K562 (cell line): Measurements from ENCODE around the gene RBSN. TPM values are rescaled to one million over a fixed set of nuclear protein-coding genes. Genes with fewer than 3 reads are reported as not detected.
A peak's percentile ranks its signal among the peaks of the same experiment; 100 is the strongest.

Experiments used
- AFF1 ChIP-seq, 2 experiments: fragments of 450-650 bp; IDR thresholded peaks; 2 replicates each; pipeline ENCODE4 v1.6.1; 2018; ENCODE audit warnings: mild to moderate bottlenecking in 2 of 2, low read depth in 1 of 2; ENCODE audit not compliant: partially characterized antibody in 2 of 2
- BCL6 ChIP-seq: fragments of 250-450 bp; sonication (Bioruptor Pico); IDR thresholded peaks from 2 replicates; pipeline ENCODE4 v1.4.0; 2020
- FOXA3 ChIP-seq, 2 experiments: fragments of 450-650 bp in 1 of 2; sonication (generic) in 1 of 2; formaldehyde crosslinking; IDR thresholded peaks in 1 of 2; conservative IDR thresholded peaks in 1 of 2; 2 replicates each; pipeline versions ENCODE4 v1.4.0 to v1.8.0; 2020 to 2022; ENCODE audit warnings: mild to moderate bottlenecking in 2 of 2, missing genetic modification reagents in 1 of 2
- FOXM1 ChIP-seq, 2 experiments: fragments of 450-650 bp in 1 of 2; sonication (generic) in 1 of 2; formaldehyde crosslinking in 1 of 2; IDR thresholded peaks; 2 replicates each; pipeline versions ENCODE4 v1.6.1 to v1.9.0; 2017 to 2022; ENCODE audit warnings: low read depth in 2 of 2, mild to moderate bottlenecking in 2 of 2, missing genetic modification reagents in 1 of 2, moderate library complexity in 1 of 2
- GATAD2A ChIP-seq: fragments of 450-650 bp; IDR thresholded peaks from 2 replicates; pipeline ENCODE4 v1.6.1; 2017
- KLF10 ChIP-seq: fragments of 250-450 bp; sonication (Bioruptor Pico); IDR thresholded peaks from 2 replicates; pipeline ENCODE4 v1.6.1; 2021; ENCODE audit warnings: matching md5 sums
- LARP7 ChIP-seq: fragments of 450-650 bp; IDR thresholded peaks from 2 replicates; pipeline ENCODE4 v1.6.1; 2016
- LCOR ChIP-seq: sonication (generic); formaldehyde crosslinking; IDR thresholded peaks from 2 replicates; pipeline ENCODE4 v1.8.0; 2022; ENCODE audit warnings: mild to moderate bottlenecking, missing genetic modification reagents
- MIER1 ChIP-seq: fragments of 450-650 bp; IDR thresholded peaks from 2 replicates; pipeline ENCODE4 v1.6.1; 2016; ENCODE audit warnings: antibody characterized with exemption, mild to moderate bottlenecking, low read depth
- NELFE ChIP-seq: IDR thresholded peaks from 2 replicates; pipeline ENCODE4 v1.6.1; 2011; ENCODE audit warnings: mild to moderate bottlenecking; ENCODE audit not compliant: insufficient read depth, insufficient read length
- PYGO2 ChIP-seq: fragments of 450-650 bp; IDR thresholded peaks from 2 replicates; pipeline ENCODE4 v1.6.1; 2016; ENCODE audit warnings: mild to moderate bottlenecking, missing genetic modification characterization, moderate library complexity, missing compliant biosample characterization
- SIN3A ChIP-seq, 2 experiments: fragments of 150-350 bp in 1 of 2; IDR thresholded peaks; 2 replicates each; pipeline ENCODE4 v1.6.1; 2011 to 2016; ENCODE audit warnings: borderline replicate concordance in 2 of 2, low read depth in 2 of 2, low read length in 2 of 2, mild to moderate bottlenecking in 2 of 2, moderate library complexity in 2 of 2; ENCODE audit not compliant: control insufficient read depth in 1 of 2
- VEZF1 ChIP-seq: fragments of 200-800 bp; sonication (Bioruptor generic); IDR thresholded peaks from 2 replicates; pipeline ENCODE4 v1.6.1; 2017; ENCODE audit warnings: missing genetic modification characterization, missing compliant biosample characterization
- ZBTB1 ChIP-seq: sonication (generic); formaldehyde crosslinking; IDR thresholded peaks from 2 replicates; pipeline ENCODE4 v1.8.1; 2023; ENCODE audit warnings: missing genetic modification reagents, low read depth, mild to moderate bottlenecking, borderline replicate concordance
- ZKSCAN1 ChIP-seq: fragments of 150-350 bp; IDR thresholded peaks from 2 replicates; pipeline ENCODE4 v1.6.1; 2016; ENCODE audit warnings: low read depth, low read length
- ZNF12 ChIP-seq: sonication (generic); formaldehyde crosslinking; IDR thresholded peaks from 2 replicates; pipeline ENCODE4 v1.4.0; 2020; ENCODE audit warnings: mild to moderate bottlenecking, missing genetic modification reagents
- ZNF24 ChIP-seq: fragments of 450-650 bp; IDR thresholded peaks from 2 replicates; pipeline ENCODE4 v1.6.1; 2016
- ZNF717 ChIP-seq: fragments of 250-450 bp; sonication (Bioruptor Pico); IDR thresholded peaks from 2 replicates; pipeline ENCODE4 v1.5.0; 2021
- ZNF778 ChIP-seq: fragments of 450-650 bp; formaldehyde crosslinking; IDR thresholded peaks from 2 replicates; pipeline ENCODE4 v1.4.0; 2020; ENCODE audit warnings: mild to moderate bottlenecking, moderate library complexity
- polyA plus RNA-seq, 8 experiments: library from polyadenylated mRNA; depleted of rRNA in 4 of 8; stranded (reverse) in 5 of 8; unstranded in 3 of 8; fragments of >200 nt; fragmentation: Nextera tagmentation in 2 of 8; fragmentation: Illumina TruSeq in 1 of 8; extraction: Ambion mirVana in 2 of 8; extraction: Trizol in 1 of 8; gene quantifications; 2 replicates each; pipeline versions ENCODE4 v1.2.1 to v1.2.3, GENCODE V29; 2011 to 2014; ENCODE audit warnings: inconsistent platforms in 1 of 8, missing spikeins in 1 of 8
- total RNA-seq, 7 experiments: library from RNA; depleted of rRNA in 6 of 7; stranded (reverse); fragments of >200 nt in 6 of 7; fragmentation: Illumina TruSeq in 2 of 7; extraction: Trizol in 2 of 7; gene quantifications; 2 replicates each; pipeline versions ENCODE4 v1.2.1 to v1.2.3, GENCODE V29; 2011 to 2021; ENCODE audit warnings: low replicate concordance in 1 of 7
- TF ChIP-seq, protein P1 (sequence below): sonication (generic); formaldehyde crosslinking; IDR thresholded peaks from 2 replicates; pipeline ENCODE4 v1.8.0; 2022; ENCODE audit warnings: mild to moderate bottlenecking, missing genetic modification reagents, borderline replicate concordance

Gene RBSN
- total and polyA plus RNA-seq, 9 of the 15 experiments (the other 6 are each of a cell fraction or from before 2014, with no cell fraction given), result 2.9 to 19.6 (median 15.0) TPM

DNA sequence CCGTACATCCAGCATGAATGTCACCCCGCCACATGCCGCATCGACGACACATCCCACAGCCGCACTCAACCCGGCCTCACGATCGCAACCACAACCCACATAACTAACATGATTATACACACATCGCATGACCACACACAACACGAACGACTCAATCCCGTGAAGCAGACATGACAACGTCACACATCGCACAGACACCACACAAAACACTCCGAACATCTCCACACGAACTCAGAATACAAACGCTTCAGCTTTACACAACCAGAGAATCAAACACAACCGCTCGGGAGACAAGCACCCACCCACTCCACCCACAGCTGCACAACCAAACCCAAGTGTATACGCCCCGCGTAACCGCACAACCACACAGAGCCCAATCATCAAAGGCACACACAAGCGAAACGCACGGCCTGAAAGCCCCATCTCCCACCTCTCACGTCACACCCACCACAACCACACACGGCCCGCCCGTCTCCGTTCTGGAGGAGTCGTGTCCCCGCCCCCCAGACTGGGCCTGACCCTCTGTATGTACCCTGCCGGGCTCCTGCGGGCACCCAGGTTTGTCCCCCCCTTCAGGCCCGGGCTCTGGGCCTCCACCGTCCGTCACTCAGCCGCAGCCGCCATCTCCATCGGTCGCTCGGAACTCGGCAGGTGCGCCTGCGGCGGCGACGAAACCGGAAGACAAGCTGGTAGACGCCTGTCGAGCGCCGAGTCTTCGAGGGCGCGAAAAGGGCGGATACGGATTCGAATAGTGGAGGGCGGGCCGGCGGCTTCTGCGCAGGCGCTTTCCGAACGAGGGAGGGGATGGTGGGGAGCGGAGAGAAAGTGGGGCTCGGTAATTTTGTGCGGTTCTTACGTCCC is at the start of gene RBSN (continued):
- no peak for TF ChIP-seq AFF1 (IDR thresholded peaks at IDR 0.05; ENCODE audit: low read depth in 1 of 2, partially characterized antibody in 2 of 2)
- no peak; a peak in 1 of 4 replicates for TF ChIP-seq FOXA3 (CRISPR knock-in tag; conservative IDR thresholded peaks at IDR 0.05 in 1 of 2, IDR thresholded peaks at IDR 0.05 in 1 of 2)
- TF ChIP-seq ZNF12 (CRISPR knock-in tag), result peak; percentile 33; the same call in 1 of the 2 replicates
- peak; percentile 96 for TF ChIP-seq VEZF1 (CRISPR knock-in tag)
- TF ChIP-seq, protein P1, sequence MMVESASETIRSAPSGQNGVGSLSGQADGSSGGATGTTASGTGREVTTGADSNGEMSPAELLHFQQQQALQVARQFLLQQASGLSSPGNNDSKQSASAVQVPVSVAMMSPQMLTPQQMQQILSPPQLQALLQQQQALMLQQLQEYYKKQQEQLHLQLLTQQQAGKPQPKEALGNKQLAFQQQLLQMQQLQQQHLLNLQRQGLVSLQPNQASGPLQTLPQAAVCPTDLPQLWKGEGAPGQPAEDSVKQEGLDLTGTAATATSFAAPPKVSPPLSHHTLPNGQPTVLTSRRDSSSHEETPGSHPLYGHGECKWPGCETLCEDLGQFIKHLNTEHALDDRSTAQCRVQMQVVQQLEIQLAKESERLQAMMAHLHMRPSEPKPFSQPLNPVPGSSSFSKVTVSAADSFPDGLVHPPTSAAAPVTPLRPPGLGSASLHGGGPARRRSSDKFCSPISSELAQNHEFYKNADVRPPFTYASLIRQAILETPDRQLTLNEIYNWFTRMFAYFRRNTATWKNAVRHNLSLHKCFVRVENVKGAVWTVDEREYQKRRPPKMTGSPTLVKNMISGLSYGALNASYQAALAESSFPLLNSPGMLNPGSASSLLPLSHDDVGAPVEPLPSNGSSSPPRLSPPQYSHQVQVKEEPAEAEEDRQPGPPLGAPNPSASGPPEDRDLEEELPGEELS (CRISPR knock-in tag), result peak; percentile 95
- TF ChIP-seq ZNF24, result no peak
- TF ChIP-seq LCOR, result peak; percentile 99
- TF ChIP-seq MIER1, result peak; percentile 78; the same call in 1 of the 2 replicates
- no peak for TF ChIP-seq PYGO2
- peak; percentile 71 for TF ChIP-seq FOXM1 (IDR thresholded peaks at IDR 0.05; ENCODE audit: low read depth)
- peak; percentile 86 for TF ChIP-seq FOXM1 (CRISPR knock-in tag; IDR thresholded peaks at IDR 0.05; ENCODE audit: low read depth)
- no peak for TF ChIP-seq ZNF778 (CRISPR knock-in tag)
- TF ChIP-seq LARP7, result no peak; the same call in 1 of the 2 replicates
- peak; percentile 84; the same call in 1 of the 2 replicates for TF ChIP-seq GATAD2A
- no peak for TF ChIP-seq ZNF717 (CRISPR knock-in tag)
- TF ChIP-seq ZKSCAN1, result peak; percentile 79
- no peak for TF ChIP-seq NELFE
- TF ChIP-seq KLF10, result no peak
- TF ChIP-seq SIN3A (IDR thresholded peaks at IDR 0.05; ENCODE audit: borderline replicate concordance in 2 of 2, control insufficient read depth in 1 of 2, low read depth in 2 of 2, low read length in 2 of 2), result peak; percentile 86 to 97; a peak in 3 of 4 replicates
- peak; percentile 97 for TF ChIP-seq ZBTB1 (CRISPR knock-in tag)
- TF ChIP-seq BCL6, result no peak
